ENCODE data around the gene GLOD4.
"Not testable (repeated sequence)": the region's sequence is repeated elsewhere in the genome, so short reads cannot be mapped to it uniquely, and the experiment has no call there.

Gene GLOD4

DNA sequence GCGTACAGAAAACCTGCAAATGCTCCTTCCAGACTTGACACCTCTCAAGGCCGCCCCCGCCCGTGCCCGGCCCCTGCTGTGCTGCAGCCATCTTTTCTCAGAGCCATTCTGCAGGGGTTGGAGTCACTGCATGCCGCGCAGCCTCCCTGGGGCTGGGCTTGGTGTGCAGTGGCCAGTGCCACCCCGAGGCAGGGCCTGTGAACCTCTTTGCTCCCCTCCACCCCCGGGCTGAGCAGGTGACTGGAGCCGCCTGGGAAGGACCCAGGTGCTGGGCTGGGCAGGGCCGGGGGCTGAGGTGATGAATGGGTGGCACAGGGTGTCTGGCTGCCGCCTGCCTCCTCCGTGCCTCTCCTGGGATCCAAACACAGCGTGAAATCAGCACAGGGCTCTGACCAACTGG, 20.4 kb upstream of the GLOD4 start:
- no peak for DNase-seq

DNA sequence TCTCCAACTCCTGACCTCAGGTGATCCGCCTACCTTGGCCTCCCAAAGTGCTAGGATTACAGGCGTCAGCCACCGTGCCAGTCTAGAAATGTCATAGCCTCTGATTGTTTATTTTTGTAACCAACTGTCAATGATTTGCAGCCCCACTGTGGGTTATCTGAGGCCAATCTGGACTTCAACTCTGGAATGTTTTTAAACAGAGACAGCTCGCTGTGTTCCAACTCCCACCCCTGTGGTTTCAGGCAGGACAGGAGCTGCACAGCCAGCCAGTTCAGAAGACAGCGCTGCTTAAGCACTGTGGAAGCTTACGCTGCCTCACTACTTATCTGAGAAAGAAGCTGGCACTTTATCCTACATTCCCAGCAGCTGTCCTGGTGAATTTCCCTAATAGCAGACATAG, 19.6 kb upstream of the GLOD4 start:
- DNase-seq = no peak

- DNase-seq = no peak
These were observed 18.6 kb upstream of the GLOD4 start for GRCh38 chr17:800446-801242.

DNA sequence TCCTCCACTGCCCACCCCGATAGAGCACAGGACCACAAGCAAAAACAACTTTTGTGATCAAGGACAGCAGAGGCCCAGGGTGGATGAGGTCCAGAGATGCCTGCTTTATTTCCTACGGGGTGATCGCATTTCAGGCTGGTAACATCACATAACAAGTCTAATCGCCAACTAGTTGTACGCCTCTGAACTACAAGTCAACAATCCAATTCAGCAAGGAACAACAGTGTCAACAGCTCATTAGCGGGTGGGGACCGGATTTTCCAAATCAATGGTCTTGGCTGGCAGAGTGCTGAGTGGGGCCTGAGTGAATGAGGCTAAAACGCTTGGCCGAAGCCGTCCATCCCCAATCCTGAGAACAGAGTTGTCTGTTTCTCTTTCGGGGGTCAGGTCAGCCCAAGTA, 17.2 kb upstream of the GLOD4 start:
- no peak for DNase-seq

DNA sequence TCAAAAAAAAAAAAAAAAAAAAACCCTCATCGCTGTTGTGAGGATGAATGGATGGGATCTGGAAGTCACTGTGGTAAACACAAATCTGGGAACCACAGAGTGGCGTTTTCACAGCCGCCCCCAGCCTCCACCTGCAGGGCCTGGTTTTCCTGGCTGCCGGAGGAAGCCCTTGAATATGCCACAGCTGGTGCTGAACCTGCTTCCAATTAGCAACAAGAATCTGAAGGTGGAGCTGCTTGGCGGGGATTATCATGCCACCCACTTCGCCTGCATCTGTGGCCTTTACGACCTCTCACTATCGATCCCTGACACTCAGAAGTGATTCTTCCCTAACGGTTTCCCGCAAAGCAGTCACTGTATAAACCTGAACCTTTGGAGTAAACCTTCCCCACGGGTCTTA, 16.2 kb upstream of the GLOD4 start:
- DNase-seq = no peak

DNA sequence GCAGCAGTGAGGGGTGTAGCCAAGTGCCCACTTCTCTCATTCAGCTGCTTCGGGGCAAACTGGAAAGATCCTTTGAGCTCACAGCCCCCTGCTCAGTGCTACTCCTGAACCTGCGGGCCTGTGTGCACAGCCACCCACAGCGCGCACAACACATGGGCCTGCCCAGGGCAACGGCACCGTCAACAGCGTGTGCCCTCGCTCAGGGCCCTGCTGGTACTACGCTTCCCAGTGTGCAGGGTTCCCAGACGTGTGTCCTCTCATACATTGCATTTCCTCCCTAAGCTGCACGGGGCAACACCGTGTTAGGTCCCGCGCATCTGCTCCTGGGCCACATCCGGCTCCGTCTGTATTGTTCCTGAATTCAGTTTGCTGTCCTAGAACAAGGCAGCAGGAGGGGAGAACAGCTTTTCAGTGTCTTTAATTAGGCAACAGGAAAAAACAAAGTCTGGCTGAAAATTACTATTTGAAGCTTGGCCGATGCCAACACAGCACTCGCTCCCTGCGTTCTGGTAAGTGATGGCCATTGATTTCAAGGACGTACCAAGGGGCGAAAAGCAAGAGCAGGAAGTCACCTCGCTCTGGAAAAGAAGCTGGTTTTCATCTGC, 15.3 kb upstream of the GLOD4 start:
- DNase-seq = no peak

DNA sequence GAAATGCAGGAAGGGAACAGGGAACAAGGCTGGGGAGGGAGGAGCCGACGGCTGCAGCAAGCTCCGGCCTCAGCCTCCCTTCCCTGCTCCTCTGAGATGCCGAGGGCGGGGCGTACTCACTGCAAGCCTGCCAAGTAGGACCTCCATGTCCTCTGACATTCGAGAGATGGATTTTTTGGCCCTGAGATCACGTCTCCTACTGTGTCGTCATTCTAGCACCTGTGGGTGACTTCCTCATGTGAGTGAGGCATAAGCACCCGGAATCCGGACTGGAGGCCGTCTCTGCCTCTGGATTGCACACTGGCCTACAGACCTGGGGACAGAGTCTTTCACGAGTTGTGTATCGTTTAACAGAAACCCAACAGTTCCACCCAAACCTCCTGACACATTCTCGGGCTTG, 14.5 kb upstream of the GLOD4 start:
- DNase-seq = no peak

- DNase-seq = no peak
These were observed 13.6 kb upstream of the GLOD4 start for GRCh38 chr17:795721-796120.

- DNase-seq = no peak
These were observed 13.2 kb upstream of the GLOD4 start for GRCh38 chr17:795276-795675.

- peak; percentile 55 for DNase-seq
These were observed 12.8 kb upstream of the GLOD4 start for GRCh38 chr17:794876-795275.

DNA sequence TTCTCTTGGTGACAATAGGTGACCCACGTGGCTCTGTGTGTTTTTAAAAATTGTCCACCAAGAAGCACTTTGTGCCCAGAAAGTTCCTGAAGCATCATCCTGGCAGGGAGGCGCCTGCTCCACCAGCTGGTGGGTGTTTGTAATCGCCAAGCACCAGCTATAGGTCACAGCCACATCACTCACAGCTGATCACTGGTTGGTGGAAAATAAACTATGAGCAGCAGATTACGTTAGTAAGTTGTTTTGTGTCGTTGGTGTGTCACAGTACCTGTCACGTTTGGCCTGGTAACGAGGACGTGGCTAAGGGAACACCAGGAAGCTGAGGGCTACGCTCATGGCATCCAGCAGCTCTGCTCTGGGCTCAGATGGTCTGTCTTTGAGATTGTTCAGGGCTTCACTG, 10.2 kb upstream of the GLOD4 start:
- no peak for DNase-seq

DNA sequence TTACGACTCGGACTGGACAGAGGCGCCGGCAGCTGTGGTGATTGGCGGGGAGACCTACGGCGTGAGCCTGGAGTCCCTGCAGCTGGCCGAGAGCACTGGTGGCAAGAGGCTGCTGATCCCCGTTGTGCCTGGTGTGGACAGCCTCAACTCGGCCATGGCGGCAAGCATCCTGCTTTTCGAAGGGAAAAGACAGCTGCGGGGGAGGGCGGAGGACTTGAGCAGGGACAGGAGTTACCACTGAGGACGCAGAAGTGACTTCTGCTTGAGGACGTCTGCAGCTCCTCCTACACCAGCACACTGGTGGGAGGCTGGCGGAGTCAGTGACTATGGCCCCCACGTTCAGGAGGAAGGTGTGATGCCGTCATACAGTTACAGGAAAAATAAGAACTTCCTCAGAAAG, 9.7 kb upstream of the GLOD4 start:
- DNase-seq = no peak

- DNase-seq = not testable (repeated sequence)
These were observed 8.8 kb upstream of the GLOD4 start for GRCh38 chr17:790874-791247.

- DNase-seq = not testable (repeated sequence)
These were observed 8.1 kb upstream of the GLOD4 start for GRCh38 chr17:789931-790873.

- DNase-seq = no peak
These were observed 7.2 kb upstream of the GLOD4 start for GRCh38 chr17:789160-789840.

DNA sequence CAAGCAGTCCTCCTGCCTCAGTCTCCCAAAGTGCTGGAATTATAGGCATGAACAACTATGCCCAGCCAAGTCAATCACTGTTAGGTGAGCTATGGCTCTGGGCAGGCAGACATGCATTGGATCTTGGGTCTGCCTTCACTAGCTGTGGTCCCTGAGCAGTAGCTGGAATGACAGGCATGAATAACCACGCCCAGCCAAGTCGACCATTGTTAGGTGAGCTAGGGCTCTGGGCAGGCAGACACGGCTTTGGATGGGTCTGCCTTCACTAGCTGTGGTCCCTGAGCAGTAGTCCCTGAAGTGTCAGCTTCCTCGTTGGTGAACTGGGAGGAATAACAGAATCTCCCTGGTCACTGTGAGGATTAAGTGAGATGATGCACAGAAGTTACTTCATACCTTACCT, 6.5 kb upstream of the GLOD4 start:
- DNase-seq = no peak

DNA sequence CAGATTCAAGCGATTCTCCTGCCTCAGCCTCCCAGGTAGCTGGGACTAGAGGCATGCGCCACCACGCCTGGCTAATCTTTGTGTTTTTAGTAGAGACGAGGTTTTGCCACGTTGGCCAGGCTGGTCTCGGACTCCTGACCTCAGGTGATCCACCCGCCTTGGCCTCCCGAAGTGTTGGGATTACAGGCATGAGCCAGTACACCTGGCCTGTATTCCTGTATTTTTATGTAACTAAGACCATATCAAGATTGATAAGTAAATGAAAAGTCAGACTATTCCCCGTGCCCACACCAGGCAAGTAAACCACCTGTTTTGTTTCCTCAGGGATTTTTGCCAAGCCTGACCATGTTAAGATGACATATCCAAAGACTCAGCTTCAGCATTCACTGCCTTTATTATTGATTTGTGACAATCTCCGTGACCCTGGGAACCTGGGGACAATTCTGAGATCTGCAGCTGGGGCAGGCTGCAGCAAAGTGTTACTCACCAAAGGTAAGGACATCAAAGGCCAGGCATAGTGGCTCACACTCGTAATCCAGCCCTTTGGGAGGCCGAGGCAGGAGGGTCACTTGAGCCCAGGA, 5.7 kb upstream of the GLOD4 start:
- no peak for DNase-seq

DNA sequence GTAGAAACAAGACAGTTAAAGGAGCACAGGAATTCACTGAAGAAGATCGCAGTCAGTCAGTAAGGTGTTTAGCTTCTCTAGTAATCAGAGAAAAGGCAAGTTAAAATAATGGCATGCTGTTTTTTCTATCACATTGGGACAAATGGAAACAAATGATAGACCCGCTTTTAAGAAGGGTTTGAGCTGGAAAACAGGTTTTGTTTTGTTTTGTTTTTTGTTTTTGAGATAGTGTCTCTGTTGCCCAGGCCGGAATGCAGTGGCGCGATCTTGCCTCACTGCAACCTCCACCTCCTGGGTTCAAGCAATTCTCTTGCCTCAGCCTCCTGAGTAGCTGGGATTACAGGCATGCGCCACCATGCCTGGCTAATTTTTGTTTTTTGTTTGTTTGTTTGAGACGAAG, 3.8 kb upstream of the GLOD4 start:
- not testable (repeated sequence) for DNase-seq

GRCh38 chr17:784143-784542, 2.1 kb upstream of the GLOD4 start:
- no peak for DNase-seq

- no peak for DNase-seq
These were observed 4.0 kb downstream of the GLOD4 start for GRCh38 chr17:778096-778495.

- DNase-seq = no peak
These were observed 7.8 kb downstream of the GLOD4 start for GRCh38 chr17:774313-774584.

DNA sequence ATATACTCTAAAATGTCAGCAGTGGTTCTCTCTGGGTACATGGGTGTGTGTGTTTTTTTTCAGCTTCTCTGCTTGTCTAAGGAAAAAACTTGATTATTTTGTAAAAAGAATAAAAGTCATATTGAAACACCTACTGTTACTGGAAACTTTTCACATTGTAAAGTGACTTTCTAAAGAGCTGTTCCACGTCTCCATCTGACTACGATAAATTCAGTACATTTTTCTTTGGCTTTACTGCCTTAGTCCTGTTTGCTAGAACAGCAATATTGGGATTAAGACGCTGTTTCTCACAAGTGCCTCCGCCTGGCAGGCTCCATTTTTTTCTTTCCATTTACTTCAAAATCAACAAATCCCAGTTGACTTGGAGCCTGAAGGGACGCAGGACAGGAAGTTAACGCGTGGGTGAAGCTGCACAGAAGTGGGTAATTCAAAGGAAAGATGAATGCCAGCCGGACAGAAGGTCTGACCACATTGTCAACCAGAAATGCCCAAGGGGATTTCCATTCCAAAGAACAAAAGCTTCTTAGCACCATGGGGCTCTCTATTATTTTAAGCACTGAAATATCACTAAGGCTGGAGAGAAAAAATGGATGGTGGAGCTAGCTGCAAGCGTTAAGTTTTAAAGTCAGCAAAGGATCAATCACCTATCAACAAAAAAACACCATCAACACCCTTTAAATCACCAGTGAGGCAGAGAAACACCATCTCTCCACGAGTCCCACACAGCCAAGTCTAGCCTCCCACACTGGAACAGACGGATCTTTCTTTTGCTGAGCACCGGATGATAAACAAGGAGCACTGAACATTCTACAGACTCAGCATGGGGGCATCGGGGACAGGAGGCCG, 8.4 kb downstream of the GLOD4 start:
- no peak for DNase-seq
